Islet of Langerhans (tissue), 1 donor: ENCODE measurements around the gene COLEC12.

ENCODE experiments used
- FAIRE-seq: peaks from one replicate; lab custom pipeline; 2011; peaks lifted over from hg19 to GRCh38; lab: Jason Lieb, UNC

Gene COLEC12

GRCh38 chr18:505483-506122 lies 5.1 kb upstream of the COLEC12 start:
- FAIRE-seq: no peak

- FAIRE-seq: no peak
Observed at GRCh38 chr18:501406-501714, 859 bp upstream of the COLEC12 start.

- FAIRE-seq: no peak
Observed at GRCh38 chr18:499776-500631, 497 bp downstream of the COLEC12 start.

- no peak for FAIRE-seq
Observed at GRCh38 chr18:498931-499775, 1.3 kb downstream of the COLEC12 start.

GRCh38 chr18:497688-498087 lies 2.8 kb downstream of the COLEC12 start:
- FAIRE-seq: no peak

GRCh38 chr18:495452-495851 lies 5.0 kb downstream of the COLEC12 start:
- FAIRE-seq: no peak

GRCh38 chr18:495017-495416 lies 5.5 kb downstream of the COLEC12 start:
- no peak for FAIRE-seq

GRCh38 chr18:493986-494983 lies 6.2 kb downstream of the COLEC12 start:
- FAIRE-seq: no peak

GRCh38 chr18:492451-492850 lies 8.1 kb downstream of the COLEC12 start:
- no peak for FAIRE-seq

GRCh38 chr18:490624-491023 lies 9.9 kb downstream of the COLEC12 start:
- no peak for FAIRE-seq

GRCh38 chr18:490024-490366 lies 10.5 kb downstream of the COLEC12 start:
- FAIRE-seq: no peak

GRCh38 chr18:489244-490023 lies 11.1 kb downstream of the COLEC12 start:
- no peak for FAIRE-seq

- FAIRE-seq: no peak
Observed at GRCh38 chr18:486929-487740, 13.4 kb downstream of the COLEC12 start.

- FAIRE-seq: no peak
Observed at GRCh38 chr18:484749-485464, 15.6 kb downstream of the COLEC12 start.

GRCh38 chr18:478681-479080 lies 21.8 kb downstream of the COLEC12 start:
- FAIRE-seq: no peak

GRCh38 chr18:477565-477964 lies 22.9 kb downstream of the COLEC12 start:
- FAIRE-seq: no peak

- FAIRE-seq: no peak
Observed at GRCh38 chr18:476251-476664, 24.2 kb downstream of the COLEC12 start.

GRCh38 chr18:475202-476031 lies 25.1 kb downstream of the COLEC12 start:
- no peak for FAIRE-seq

- no peak for FAIRE-seq
Observed at GRCh38 chr18:474416-474815, 26.1 kb downstream of the COLEC12 start.
